DLD1 (cell line): ENCODE data around the gene CAPN13.
"Not testable (repeated sequence)": the region's sequence is repeated elsewhere in the genome, so short reads cannot be mapped to it uniquely, and the experiment has no call there.

Experiments used
- in situ Hi-C: cut with HindIII; loops from 2 replicates; pipeline ENCODE4 v1.10.0; 2017; ENCODE audit warnings: low sequenced_read_pairs

CAPN13 gene

GRCh38 chr2:30705711-30706533, 101.3 kb downstream of the CAPN13 start:
- in situ Hi-C loops: no loop called here

GRCh38 chr2:30705056-30705455, 102.2 kb downstream of the CAPN13 start:
- in situ Hi-C loops: no loop called here

- in situ Hi-C loops: no loop called here
These were observed 102.8 kb downstream of the CAPN13 start for GRCh38 chr2:30704309-30705020.

- in situ Hi-C loops: no loop called here
These were observed 104.6 kb downstream of the CAPN13 start for GRCh38 chr2:30702694-30703093.

- in situ Hi-C loops: no loop called here
These were observed 105.5 kb downstream of the CAPN13 start for GRCh38 chr2:30701782-30702181.

GRCh38 chr2:30697242-30698103, 109.8 kb downstream of the CAPN13 start:
- in situ Hi-C loops: not testable (repeated sequence)

GRCh38 chr2:30695749-30696148, 111.5 kb downstream of the CAPN13 start:
- in situ Hi-C loops: no loop called here

GRCh38 chr2:30694286-30695055, 112.8 kb downstream of the CAPN13 start:
- in situ Hi-C loops: no loop called here

- in situ Hi-C loops: no loop called here
These were observed 113.4 kb downstream of the CAPN13 start for GRCh38 chr2:30693821-30694281.

GRCh38 chr2:30692829-30693275, 114.4 kb downstream of the CAPN13 start:
- in situ Hi-C loops: no loop called here

GRCh38 chr2:30691948-30692828, 115.1 kb downstream of the CAPN13 start:
- in situ Hi-C loops: no loop called here

GRCh38 chr2:30691091-30691947, 115.9 kb downstream of the CAPN13 start:
- in situ Hi-C loops: no loop called here

GRCh38 chr2:30690126-30690561, 117.1 kb downstream of the CAPN13 start:
- in situ Hi-C loops: no loop called here

- in situ Hi-C loops: loop anchor here (10.0 kb wide), 1 partner anchor 55 kb away; no protein-coding TSS in a partner anchor
These were observed 117.6 kb downstream of the CAPN13 start for GRCh38 chr2:30689496-30690125.

GRCh38 chr2:30688956-30689401, 118.3 kb downstream of the CAPN13 start:
- in situ Hi-C loops: loop anchor here (10.0 kb wide), 1 partner anchor 54 kb away; no protein-coding TSS in a partner anchor

GRCh38 chr2:30686669-30687068, 120.6 kb downstream of the CAPN13 start:
- in situ Hi-C loops: loop anchor here (10.0 kb wide), 1 partner anchor 52 kb away; no protein-coding TSS in a partner anchor

GRCh38 chr2:30686000-30686399, 121.2 kb downstream of the CAPN13 start:
- in situ Hi-C loops: loop anchor here (10.0 kb wide), 1 partner anchor 51 kb away; no protein-coding TSS in a partner anchor
